Measurements from ENCODE around the gene ITPKB. TPM values are rescaled to one million over a fixed set of nuclear protein-coding genes. Genes with fewer than 3 reads are reported as not detected.
"Not testable (repeated sequence)": the region's sequence is repeated elsewhere in the genome, so short reads cannot be mapped to it uniquely, and the experiment has no call there.

ITPKB gene
- total RNA-seq, 1 donor from 2014 or later: 3.9 TPM

GRCh38 chr1:226622012-226622411 lies 117.1 kb downstream of the ITPKB start:
- no peak for DNase-seq

- no peak for DNase-seq
These were observed 120.1 kb downstream of the ITPKB start for GRCh38 chr1:226619031-226619430.

- DNase-seq: no peak
These were observed 120.7 kb downstream of the ITPKB start for GRCh38 chr1:226618380-226618779.

- DNase-seq: not testable (repeated sequence)
These were observed 121.4 kb downstream of the ITPKB start for GRCh38 chr1:226617719-226618118.

GRCh38 chr1:226617109-226617508 lies 122.0 kb downstream of the ITPKB start:
- DNase-seq: no peak

- no peak for DNase-seq
These were observed 122.4 kb downstream of the ITPKB start for GRCh38 chr1:226616636-226617035.

GRCh38 chr1:226615876-226616275 lies 123.2 kb downstream of the ITPKB start:
- DNase-seq: no peak

GRCh38 chr1:226611980-226612379 lies 127.1 kb downstream of the ITPKB start:
- DNase-seq: not testable (repeated sequence)

GRCh38 chr1:226611301-226611700 lies 127.8 kb downstream of the ITPKB start:
- DNase-seq: no peak

GRCh38 chr1:226610671-226611070 lies 128.4 kb downstream of the ITPKB start:
- DNase-seq: no peak

GRCh38 chr1:226609836-226610455 lies 129.1 kb downstream of the ITPKB start:
- no peak for DNase-seq

- DNase-seq: no peak
These were observed 130.2 kb downstream of the ITPKB start for GRCh38 chr1:226608699-226609505.

GRCh38 chr1:226607821-226608220 lies 131.3 kb downstream of the ITPKB start:
- DNase-seq: no peak

- no peak for DNase-seq
These were observed 131.8 kb downstream of the ITPKB start for GRCh38 chr1:226607268-226607660.

GRCh38 chr1:226606311-226607267 lies 132.5 kb downstream of the ITPKB start:
- no peak for DNase-seq

GRCh38 chr1:226605318-226605950 lies 133.6 kb downstream of the ITPKB start:
- DNase-seq: no peak

GRCh38 chr1:226604560-226605317 lies 134.3 kb downstream of the ITPKB start:
- no peak for DNase-seq

GRCh38 chr1:226603858-226604559 lies 135.1 kb downstream of the ITPKB start:
- no peak for DNase-seq

GRCh38 chr1:226603022-226603857 lies 135.8 kb downstream of the ITPKB start:
- DNase-seq: no peak

All from occipital lobe (tissue), 2 donors.